ENCODE results near the gene PIM1. TPM values are rescaled to one million over a fixed set of nuclear protein-coding genes. Genes with fewer than 3 reads are reported as not detected.

The PIM1 gene
- total RNA-seq (2022; extraction: Qiagen RNA extraction; ENCODE audit: low read depth): 9.6 to 18.5 TPM (median 15.3 TPM) in 5 replicates

GRCh38 chr6:37169496-37170272 is at the start of gene PIM1:
TSS of gene PIM1 (plus strand) at chr6:37170152. CDS start at chr6:37170576, 424 bp downstream.

Other genes starting within 250 kb of the PIM1 start
- gene PI16, start 215.4 kb upstream of the PIM1 start, total RNA-seq (2022; extraction: Qiagen RNA extraction; ENCODE audit: low read depth): not detected in 5 replicates
- gene MTCH1, start 184.0 kb upstream of the PIM1 start, total RNA-seq (2022; extraction: Qiagen RNA extraction; ENCODE audit: low read depth): 98.2 to 139 TPM (median 135 TPM) in 5 replicates
- gene FGD2, start 164.5 kb upstream of the PIM1 start, total RNA-seq (2022; extraction: Qiagen RNA extraction; ENCODE audit: low read depth): not detected in 5 replicates
- gene TBC1D22B, start 87.6 kb downstream of the PIM1 start, total RNA-seq (2022; extraction: Qiagen RNA extraction; ENCODE audit: low read depth): 5.2 to 6.9 TPM (median 5.8 TPM) in 5 replicates
- 0.19 to 1.5 TPM (median 0.76 TPM) in 5 replicates for gene TMEM217, start 88.0 kb downstream of the PIM1 start, total RNA-seq (2022; extraction: Qiagen RNA extraction; ENCODE audit: low read depth)
- 22.1 to 37.2 TPM (median 22.7 TPM) in 5 replicates for gene RNF8, start 183.8 kb downstream of the PIM1 start, total RNA-seq (2022; extraction: Qiagen RNA extraction; ENCODE audit: low read depth)